ENCODE results near the gene PMEPA1.

- no peak for TF ChIP-seq POLR2AphosphoS5 (IDR thresholded peaks at IDR 0.05; ENCODE audit: low read depth, low read length)
- TF ChIP-seq SIN3A (IDR thresholded peaks at IDR 0.05; ENCODE audit: borderline replicate concordance, insufficient read depth, low read length), result no peak
- no peak for TF ChIP-seq REST (IDR thresholded peaks at IDR 0.05; ENCODE audit: insufficient read depth in 1 of 2, low read depth in 2 of 2, low read length in 2 of 2)
- TF ChIP-seq TAF1 (IDR thresholded peaks at IDR 0.05; ENCODE audit: borderline replicate concordance, insufficient read depth, low read length), result no peak
These were observed 85.7 kb downstream of the PMEPA1 start for GRCh38 chr20:57624124-57624523.

Data from PFSK-1 (cell line).